GM23338 (cell line): ENCODE results near the gene HEATR5B. TPM values are rescaled to one million over a fixed set of nuclear protein-coding genes. Genes with fewer than 3 reads are reported as not detected.

Experiments used
- ATAC-seq: fragments of 200-7000 bp; cut with Tn5 transposase; 3 replicates; pipeline ENCODE4 v1.9.1; 2020
- DNase-seq: peaks from one replicate; pipeline ENCODE4 v3.0.0-alpha.2; 2015; ENCODE audit warnings: low spot score
- H2AFZ ChIP-seq: fragments of 200-600 bp; sonication (generic); 2 replicates; pipeline ENCODE4 v1.8.0; 2016; ENCODE audit warnings: antibody characterized with exemption, mild to moderate bottlenecking, moderate library complexity
- H3F3A ChIP-seq: fragments of 200-600 bp; sonication (generic); replicated peaks from 2 replicates; pipeline ENCODE4 v1.8.0; 2017; ENCODE audit warnings: antibody characterized with exemption, mixed run types, low read depth
- H3K27ac ChIP-seq: fragments of 200-600 bp; sonication (generic); 2 replicates; pipeline ENCODE4 v1.6.1; 2016; ENCODE audit warnings: low read depth
- H3K27me3 ChIP-seq: fragments of 200-600 bp; sonication (generic); 2 replicates; pipeline ENCODE4 v1.8.0; 2016; ENCODE audit warnings: mild to moderate bottlenecking, mixed run types, moderate library complexity; ENCODE audit not compliant: insufficient read depth
- H3K36me3 ChIP-seq: fragments of 200-600 bp; sonication (generic); 2 replicates; pipeline ENCODE4 v1.8.0; 2016; ENCODE audit warnings: mild to moderate bottlenecking; ENCODE audit not compliant: insufficient read depth
- H3K4me1 ChIP-seq: fragments of 200-600 bp; sonication (generic); 2 replicates; pipeline ENCODE4 v1.8.0; 2016; ENCODE audit warnings: mild to moderate bottlenecking, moderate library complexity; ENCODE audit not compliant: insufficient read depth
- H3K4me2 ChIP-seq: fragments of 200-600 bp; sonication (generic); 2 replicates; pipeline ENCODE4 v1.7.1; 2017; ENCODE audit warnings: mixed run types
- H3K4me3 ChIP-seq: fragments of 200-600 bp; sonication (generic); 2 replicates; pipeline ENCODE4 v1.6.1; 2016; ENCODE audit warnings: mixed run types
- H3K79me2 ChIP-seq: fragments of 200-600 bp; sonication (generic); replicated peaks from 2 replicates; pipeline ENCODE4 v1.8.0; 2017; ENCODE audit warnings: mild to moderate bottlenecking; ENCODE audit not compliant: insufficient read depth
- H3K9me2 ChIP-seq: fragments of 200-600 bp; sonication (generic); 2 replicates; pipeline ENCODE4 v1.8.0; 2017; ENCODE audit not compliant: insufficient read depth
- H4K20me1 ChIP-seq: fragments of 200-600 bp; sonication (generic); replicated peaks from 2 replicates; pipeline ENCODE4 v1.8.0; 2017; ENCODE audit warnings: mild to moderate bottlenecking; ENCODE audit not compliant: insufficient read depth
- H3K27ac Mint-ChIP-seq: 2 replicates; pipeline ENCODE4 v1.8.0; 2020; ENCODE audit warnings: inconsistent platforms, mild to moderate bottlenecking, moderate library complexity, mixed read lengths
- H3K27me3 Mint-ChIP-seq: 3 replicates; pipeline ENCODE4 v1.8.0; 2022; ENCODE audit warnings: low read depth, mild to moderate bottlenecking, moderate library complexity, mixed read lengths, inconsistent platforms; ENCODE audit not compliant: insufficient read depth, poor library complexity
- H3K36me3 Mint-ChIP-seq: 3 replicates; pipeline ENCODE4 v1.8.0; 2021; ENCODE audit warnings: low read depth, mild to moderate bottlenecking, inconsistent platforms, moderate library complexity, mixed read lengths
- H3K4me1 Mint-ChIP-seq: 3 replicates; pipeline ENCODE4 v1.8.0; 2020; ENCODE audit warnings: mild to moderate bottlenecking, inconsistent platforms, mixed read lengths
- H3K4me3 Mint-ChIP-seq: 3 replicates; pipeline ENCODE4 v1.8.0; 2021; ENCODE audit warnings: moderate library complexity, mild to moderate bottlenecking, inconsistent platforms, mixed read lengths
- H3K9me3 Mint-ChIP-seq: 3 replicates; pipeline ENCODE4 v1.8.0; 2020; ENCODE audit warnings: moderate library complexity, mild to moderate bottlenecking, inconsistent platforms, mixed read lengths
- CREB1 ChIP-seq: fragments of 250-450 bp; sonication (Bioruptor Pico); IDR thresholded peaks from 2 replicates; pipeline ENCODE4 v1.5.0; 2020; ENCODE audit warnings: low read depth, mild to moderate bottlenecking, moderate library complexity
- ETS1 ChIP-seq: IDR thresholded peaks from 2 replicates; pipeline ENCODE4 v1.6.1; 2016; ENCODE audit warnings: antibody characterized with exemption
- EZH2 ChIP-seq: fragments of 200-600 bp; sonication (generic); IDR thresholded peaks from one replicate; pipeline ENCODE4 v1.8.0; 2017; ENCODE audit warnings: antibody characterized with exemption, mild to moderate bottlenecking, low read depth; ENCODE audit not compliant: unreplicated experiment
- EZH2phosphoT487 ChIP-seq: fragments of 200-600 bp; sonication (generic); IDR thresholded peaks from one replicate; pipeline ENCODE4 v1.8.1; 2018; ENCODE audit warnings: antibody characterized with exemption; ENCODE audit not compliant: unreplicated experiment
- NANOG ChIP-seq: IDR thresholded peaks from 2 replicates; pipeline ENCODE4 v1.6.1; 2016; ENCODE audit warnings: antibody characterized with exemption, borderline replicate concordance
- REST ChIP-seq: IDR thresholded peaks from one replicate; pipeline ENCODE4 v1.6.1; 2018; ENCODE audit warnings: antibody characterized with exemption; ENCODE audit not compliant: unreplicated experiment
- STAT1 ChIP-seq: IDR thresholded peaks from one replicate; pipeline ENCODE4 v1.6.1; 2016; ENCODE audit warnings: antibody characterized with exemption; ENCODE audit not compliant: unreplicated experiment
- ZNF114 ChIP-seq: fragments of 250-450 bp; sonication (Bioruptor Pico); IDR thresholded peaks from 2 replicates; pipeline ENCODE4 v1.5.0; 2020; ENCODE audit warnings: mild to moderate bottlenecking, moderate library complexity
- ZNF462 ChIP-seq: fragments of 250-450 bp; sonication (Bioruptor Pico); IDR thresholded peaks from 2 replicates; pipeline ENCODE4 v1.5.0; 2020; ENCODE audit warnings: mild to moderate bottlenecking, moderate library complexity
- polyA plus RNA-seq: library from polyadenylated mRNA; unstranded; fragments of >200 nt; fragmentation: Nextera tagmentation; extraction: Ambion mirVana; gene quantifications from 2 replicates; pipeline ENCODE4 v1.2.1, GENCODE V29; 2016
- total RNA-seq: library from RNA; depleted of rRNA; stranded (reverse); fragments of >200 nt; shearing (Covaris generic); gene quantifications from 2 replicates; pipeline ENCODE4 v1.2.3, GENCODE V29; 2014

HEATR5B gene
- total and polyA plus RNA-seq, 2 experiments from 2014 or later = 4.0 to 18.8 TPM

- TF ChIP-seq ZNF462 (CRISPR knock-in tag) (no peak), EZH2phosphoT487 (no peak), EZH2 (no peak), STAT1 (no peak), CREB1 (CRISPR knock-in tag) (no peak)
Measured at GRCh38 chr2:37060446-37060845, 23.7 kb downstream of the HEATR5B start (continued).

- TF ChIP-seq ZNF114 (CRISPR knock-in tag) (no peak), NANOG (no peak), EZH2phosphoT487 (no peak), REST (no peak), ETS1 (no peak)
- H3K27me3 ChIP-seq = no peaks in the 10 kb centered on the region
- H3K4me2 ChIP-seq = no peak overlapping the region
- H3K27ac ChIP-seq = no peak overlapping the region
- H3K36me3 Mint-ChIP-seq = peaks cover 3% of the 10 kb centered on the region; the same call in 2 of the 3 replicates
- no peaks in the 10 kb centered on the region for H3K4me1 ChIP-seq
- no peak overlapping the region for H3K4me3 Mint-ChIP-seq
- H3K9me3 Mint-ChIP-seq = no peaks in the 10 kb centered on the region
- no peaks in the 10 kb centered on the region for H3K79me2 ChIP-seq
- no peaks in the 10 kb centered on the region for H3F3A ChIP-seq
- no peaks in the 10 kb centered on the region for H4K20me1 ChIP-seq
- H3K9me2 ChIP-seq = no peaks in the 10 kb centered on the region
- H3K27me3 Mint-ChIP-seq = no peaks in the 10 kb centered on the region
- ATAC-seq = no peak
- H3K36me3 ChIP-seq = peaks cover 5% of the 10 kb centered on the region; the same call in 1 of the 2 replicates
- H3K4me3 ChIP-seq = no peak overlapping the region
- H2AFZ ChIP-seq = no peak overlapping the region
- DNase-seq = no peak
- no peak overlapping the region for H3K27ac Mint-ChIP-seq
- H3K4me1 Mint-ChIP-seq = no peaks in the 10 kb centered on the region
Measured at GRCh38 chr2:37059841-37060240, 24.3 kb downstream of the HEATR5B start.
